ENCODE measurements around the gene TEX264.

DNA sequence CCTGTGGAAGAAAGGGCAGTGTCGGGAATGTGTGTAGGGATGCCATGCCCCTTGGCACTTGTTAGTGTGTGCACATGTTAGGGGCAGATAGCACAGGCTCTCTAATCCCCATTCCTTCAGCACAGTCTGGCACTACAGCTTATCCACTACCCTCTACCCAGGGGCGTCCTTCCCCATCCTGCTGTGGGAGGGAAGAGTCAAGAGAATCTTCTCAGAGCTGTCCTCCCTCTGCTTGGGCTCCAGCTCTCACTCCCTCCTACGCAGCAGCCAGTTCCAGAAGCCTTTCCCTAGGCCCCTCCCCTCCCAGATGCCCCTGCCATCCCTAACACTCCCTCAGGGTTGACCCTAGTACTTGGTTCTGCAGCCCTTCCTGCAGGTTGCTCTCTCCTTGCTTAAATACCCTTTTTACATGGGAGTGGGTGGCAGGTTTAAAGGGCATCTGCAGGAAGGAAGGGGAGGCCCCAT lies 35.0 kb downstream of the TEX264 start:
- TF ChIP-seq CTCF (optimal IDR thresholded peaks at IDR 0.05 in 1 of 3, IDR thresholded peaks at IDR 0.05 in 1 of 3, conservative IDR thresholded peaks at IDR 0.05 in 1 of 3; ENCODE audit: extremely low read depth in 1 of 3, insufficient read depth in 2 of 3, low read length in 3 of 3) = no peak
- TF ChIP-seq EZH2 (IDR thresholded peaks at IDR 0.05; ENCODE audit: low read length) = no peak

Data from keratinocyte (primary cell).